GM18951 (cell line): Measurements from ENCODE around the gene NUP50.

ENCODE experiments used
- POLR2A ChIP-seq: IDR thresholded peaks from 4 replicates; pipeline ENCODE4 v1.6.1; 2011; ENCODE audit warnings: mild to moderate bottlenecking; ENCODE audit not compliant: insufficient read length, insufficient read depth; ENCODE audit errors: extremely low read depth
- in situ Hi-C: fragments of 300-500 bp; cut with MboI; formaldehyde crosslinking; loops from one replicate; pipeline ENCODE4 v1.12.0; 2022; ENCODE audit warnings: low sequenced_read_pairs, mixed read lengths, inconsistent platforms; ENCODE audit not compliant: unreplicated experiment

Gene NUP50

GRCh38 chr22:45150139-45150538, 13.6 kb upstream of the NUP50 start:
- no peak for TF ChIP-seq POLR2A

GRCh38 chr22:45151503-45151902, 12.2 kb upstream of the NUP50 start:
- in situ Hi-C loops: no loop called here
- TF ChIP-seq POLR2A: no peak

More at GRCh38 chr22:45150139-45150538, 13.6 kb upstream of the NUP50 start:
- in situ Hi-C loops: no loop called here

DNA sequence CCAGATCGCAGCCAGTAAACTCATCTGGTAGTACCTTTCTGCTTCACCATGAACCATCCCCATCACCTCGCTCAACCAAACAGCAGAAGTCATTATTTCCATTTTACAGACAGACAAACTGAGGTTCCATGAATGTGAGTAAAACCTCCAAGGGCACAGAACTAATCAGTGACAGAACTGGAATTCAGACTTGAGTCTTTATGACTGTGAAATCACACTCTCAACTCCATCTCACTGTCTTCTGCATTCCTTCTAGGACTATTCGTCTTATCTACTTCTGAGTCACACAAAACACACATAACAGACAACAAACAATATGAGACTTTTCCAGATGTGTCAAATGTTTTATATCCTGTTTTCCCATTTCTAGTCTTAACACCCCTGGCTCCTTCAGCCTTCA, 9.3 kb upstream of the NUP50 start:
- no peak for TF ChIP-seq POLR2A
- in situ Hi-C loops: no loop called here

- in situ Hi-C loops: no loop called here
- no peak for TF ChIP-seq POLR2A
Observed at GRCh38 chr22:45155050-45155840, 8.5 kb upstream of the NUP50 start.

GRCh38 chr22:45157907-45158306, 5.8 kb upstream of the NUP50 start:
- no peak for TF ChIP-seq POLR2A
- in situ Hi-C loops: no loop called here

DNA sequence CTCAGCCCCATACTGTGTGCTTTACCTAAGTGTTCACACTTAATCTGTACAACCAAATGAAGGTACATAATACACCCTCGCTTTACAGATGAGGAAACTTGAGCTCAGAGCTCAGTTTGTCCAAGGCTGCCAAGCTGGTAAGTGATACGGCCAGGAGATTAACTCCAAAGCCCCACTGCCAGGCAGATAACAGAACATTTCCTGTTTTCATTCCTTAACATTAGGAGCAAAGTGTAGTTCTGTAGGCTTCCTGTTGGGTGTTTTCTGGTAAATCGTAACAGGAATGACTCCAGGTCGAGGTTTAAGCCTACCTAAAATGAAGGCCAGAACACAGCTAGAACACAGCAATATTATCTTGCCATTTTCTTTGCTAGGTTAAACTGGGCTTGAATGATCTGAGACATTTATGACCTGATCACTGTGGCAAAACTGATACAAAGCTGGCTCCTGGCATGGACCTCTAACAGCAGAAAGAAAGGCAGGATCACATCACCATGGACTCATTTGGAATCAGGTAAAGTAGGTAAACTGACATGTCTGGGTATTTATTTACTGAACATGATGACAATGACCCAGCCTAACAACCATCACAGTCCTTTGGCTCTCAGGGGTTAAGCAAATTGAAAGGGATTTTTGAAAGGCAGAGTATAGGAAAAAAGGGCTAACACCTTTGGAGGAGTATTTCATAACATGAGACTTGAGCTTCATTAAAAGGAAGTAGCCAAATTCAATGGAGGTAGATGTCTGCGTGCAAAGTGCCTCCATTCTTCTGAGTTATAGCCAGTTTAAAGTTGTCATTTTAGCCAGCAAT, 3.9 kb upstream of the NUP50 start:
- in situ Hi-C loops: no loop called here
- no peak for TF ChIP-seq POLR2A

- in situ Hi-C loops: no loop called here
- TF ChIP-seq POLR2A: no peak
Observed at GRCh38 chr22:45162531-45162930, 1.2 kb upstream of the NUP50 start.

GRCh38 chr22:45163099-45163450, 650 bp upstream of the NUP50 start:
- in situ Hi-C loops: no loop called here
- TF ChIP-seq POLR2A: no peak

GRCh38 chr22:45164270-45165088, 754 bp downstream of the NUP50 start:
- in situ Hi-C loops: no loop called here
- TF ChIP-seq POLR2A: no peak

DNA sequence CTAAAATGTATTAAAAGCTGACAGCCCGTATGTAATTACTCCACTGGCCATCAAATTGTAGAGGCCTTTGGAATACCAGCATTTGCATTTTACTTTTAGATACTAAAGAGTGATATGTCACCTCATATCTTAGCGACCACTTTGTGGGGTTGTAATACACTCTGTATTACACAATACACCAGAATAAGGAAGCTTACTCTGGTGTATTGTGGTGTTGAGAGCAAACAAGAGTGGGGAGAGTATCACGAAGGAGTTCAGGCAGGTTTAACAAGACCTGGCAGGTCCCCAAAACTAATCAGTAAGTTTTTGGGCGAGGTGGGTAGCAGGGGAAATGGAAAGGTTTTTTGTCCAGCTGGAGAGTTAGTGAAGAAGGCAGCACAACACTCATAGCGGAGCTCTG, 3.2 kb downstream of the NUP50 start:
- TF ChIP-seq POLR2A: no peak
- in situ Hi-C loops: no loop called here

GRCh38 chr22:45169591-45170466, 6.1 kb downstream of the NUP50 start:
- TF ChIP-seq POLR2A: no peak
- in situ Hi-C loops: no loop called here

- in situ Hi-C loops: no loop called here
- TF ChIP-seq POLR2A: no peak
Observed at GRCh38 chr22:45171830-45172229, 8.1 kb downstream of the NUP50 start.
